Activated naive CD4-positive, alpha-beta T cell treated with anti-CD3 and anti-CD28 coated beads for 36 hours (primary cell): Measurements from ENCODE around the gene PIAS1. TPM values are rescaled to one million over a fixed set of nuclear protein-coding genes. Genes with fewer than 3 reads are reported as not detected.

Experiments
- CTCF ChIA-PET: fragments of 350-600 bp; sonication (Branson Sonifier 250); formaldehyde crosslinking; loops from one replicate; lab custom pipeline; 2021; ENCODE audit warnings: antibody characterized with exemption; lab: Charles Lee
- DNase-seq: peaks from one replicate; pipeline ENCODE4 v3.0.0-alpha.2; 2020
- H3K27ac Mint-ChIP-seq: one replicate; pipeline ENCODE4 v1.8.0; 2021; ENCODE audit warnings: mild to moderate bottlenecking, mixed read lengths
- H3K27me3 Mint-ChIP-seq: one replicate; pipeline ENCODE4 v1.8.0; 2021; ENCODE audit warnings: low read depth, mixed read lengths
- H3K36me3 Mint-ChIP-seq: one replicate; pipeline ENCODE4 v1.8.0; 2021; ENCODE audit warnings: low read depth, mixed read lengths
- H3K4me1 Mint-ChIP-seq: one replicate; pipeline ENCODE4 v1.8.0; 2021; ENCODE audit warnings: low read depth, mixed read lengths
- H3K4me3 Mint-ChIP-seq: one replicate; pipeline ENCODE4 v1.8.0; 2021; ENCODE audit warnings: mild to moderate bottlenecking, moderate library complexity, mixed read lengths
- H3K9me3 Mint-ChIP-seq: one replicate; pipeline ENCODE4 v1.8.0; 2021; ENCODE audit warnings: mixed read lengths
- intact Hi-C: fragments of 100-400 bp; cut with micrococcal nuclease; formaldehyde crosslinking; loops from one replicate; pipeline ENCODE4 v1.15.1; 2023
- total RNA-seq, 2 experiments: library from RNA; stranded (reverse); gene quantifications; one replicate each; pipeline ENCODE4 v1.2.3, GENCODE V29; 2021

The PIAS1 gene
- total RNA-seq, 2 experiments from 2014 or later = 29.8 to 33.4 TPM

DNA sequence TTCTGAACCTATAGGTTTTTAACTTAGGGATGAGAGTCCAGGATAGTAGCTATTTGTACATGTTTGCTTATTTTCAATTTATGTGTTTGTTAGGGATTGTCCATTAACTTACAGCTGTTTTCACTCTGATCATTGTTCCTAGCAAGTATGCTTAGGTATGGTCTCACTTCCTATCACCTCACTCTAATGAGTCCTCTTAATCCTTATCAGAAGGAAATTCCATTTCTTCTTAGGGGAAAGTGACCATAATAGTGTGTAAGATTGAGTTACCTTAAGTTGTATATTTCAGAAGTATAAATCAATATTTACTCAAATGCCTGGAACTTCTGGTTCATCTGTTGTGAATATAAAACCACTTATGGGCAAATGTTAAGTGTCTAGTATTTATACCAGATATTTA is 53.0 kb downstream of the PIAS1 start:
- H3K4me1 Mint-ChIP-seq = peaks cover 38% of the 10 kb centered on the region
- intact Hi-C loops = no loop called here
- H3K4me3 Mint-ChIP-seq = no peak overlapping the region
- H3K27ac Mint-ChIP-seq = no peak overlapping the region
- CTCF ChIA-PET = no interaction called here
- DNase-seq = no peak
- no peaks in the 10 kb centered on the region for H3K27me3 Mint-ChIP-seq
- peaks cover 26% of the 10 kb centered on the region for H3K36me3 Mint-ChIP-seq
- peaks cover 6% of the 10 kb centered on the region for H3K9me3 Mint-ChIP-seq

GRCh38 chr15:68112706-68113105 is 58.6 kb downstream of the PIAS1 start:
- H3K9me3 Mint-ChIP-seq = peaks cover 2% of the 10 kb centered on the region
- H3K36me3 Mint-ChIP-seq = peaks cover 10% of the 10 kb centered on the region
- H3K27me3 Mint-ChIP-seq = no peaks in the 10 kb centered on the region
- CTCF ChIA-PET = interaction anchor here (0.5 to 0.6 kb wide), 2 partner anchors 14 to 67 kb away, joined by 3 to 4 read pairs; no protein-coding TSS in a partner anchor
- no peak overlapping the region for H3K27ac Mint-ChIP-seq
- DNase-seq = no peak
- no peak overlapping the region for H3K4me3 Mint-ChIP-seq
- intact Hi-C loops = loop anchor here (5.0 kb wide), 1 partner anchor 55 kb away; no protein-coding TSS in a partner anchor
- H3K4me1 Mint-ChIP-seq = peaks cover 73% of the 10 kb centered on the region

GRCh38 chr15:68113273-68113672 is 59.2 kb downstream of the PIAS1 start:
- peaks cover 11% of the 10 kb centered on the region for H3K36me3 Mint-ChIP-seq
- DNase-seq = no peak
- CTCF ChIA-PET = interaction anchor here (0.5 to 0.7 kb wide), 3 partner anchors 13 to 86 kb away, joined by 3 to 4 read pairs (median 3); no protein-coding TSS in a partner anchor
- H3K27me3 Mint-ChIP-seq = no peaks in the 10 kb centered on the region
- intact Hi-C loops = loop anchor here (5.0 kb wide), 1 partner anchor 56 kb away; no protein-coding TSS in a partner anchor
- H3K9me3 Mint-ChIP-seq = peaks cover 2% of the 10 kb centered on the region
- H3K4me3 Mint-ChIP-seq = no peak overlapping the region
- peaks cover 72% of the 10 kb centered on the region for H3K4me1 Mint-ChIP-seq
- peak overlapping the region; percentile 52 for H3K27ac Mint-ChIP-seq

DNA sequence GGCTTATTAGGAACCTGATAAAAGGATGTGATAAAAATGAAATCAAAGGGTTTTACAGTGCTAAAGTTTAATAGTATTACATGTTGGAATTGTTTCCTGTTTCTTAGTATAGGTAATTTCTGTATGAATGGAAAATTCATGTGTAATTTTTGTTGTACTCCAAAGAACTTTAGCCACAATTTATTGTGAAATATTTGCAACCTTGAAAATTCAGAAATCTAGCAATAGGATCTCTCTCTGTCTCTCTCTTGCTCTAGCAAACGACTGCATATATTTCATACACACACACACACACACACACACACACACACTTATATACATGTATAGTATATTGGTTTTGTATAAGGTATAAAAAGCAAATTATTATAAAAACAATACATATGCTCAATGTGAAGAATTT is 59.6 kb downstream of the PIAS1 start:
- CTCF ChIA-PET = interaction anchor here (0.7 kb wide), 1 partner anchor 85 kb away, joined by 3 read pairs; no protein-coding TSS in a partner anchor

GRCh38 chr15:68114356-68114755 is 60.2 kb downstream of the PIAS1 start:
- peak overlapping the region; percentile 9 for H3K4me3 Mint-ChIP-seq
- no peak for DNase-seq
- CTCF ChIA-PET = interaction anchor here (0.6 kb wide), 1 partner anchor 116 kb away, joined by 4 read pairs; no protein-coding TSS in a partner anchor
- H3K36me3 Mint-ChIP-seq = peaks cover 17% of the 10 kb centered on the region
- no peaks in the 10 kb centered on the region for H3K27me3 Mint-ChIP-seq
- H3K27ac Mint-ChIP-seq = no peak overlapping the region
- intact Hi-C loops = loop anchor here (5.0 kb wide), 1 partner anchor 57 kb away; no protein-coding TSS in a partner anchor
- peaks cover 69% of the 10 kb centered on the region for H3K4me1 Mint-ChIP-seq
- peaks cover 2% of the 10 kb centered on the region for H3K9me3 Mint-ChIP-seq

More for the DNA sequence above, 59.6 kb downstream of the PIAS1 start:
- Mint-ChIP-seq H3K4me1 (peaks cover 72% of the 10 kb centered on the region), H3K27ac (peak overlapping the region; percentile 52), H3K27me3 (no peaks in the 10 kb centered on the region), H3K4me3 (no peak overlapping the region), H3K9me3 (peaks cover 2% of the 10 kb centered on the region), H3K36me3 (peaks cover 16% of the 10 kb centered on the region)
- DNase-seq = no peak
- intact Hi-C loops = loop anchor here (5.0 kb wide), 1 partner anchor 56 kb away; no protein-coding TSS in a partner anchor

- Mint-ChIP-seq H3K36me3 (peaks cover 22% of the 10 kb centered on the region), H3K27ac (no peak overlapping the region), H3K4me3 (peak overlapping the region; percentile 25), H3K9me3 (peaks cover 2% of the 10 kb centered on the region), H3K4me1 (peaks cover 72% of the 10 kb centered on the region), H3K27me3 (no peaks in the 10 kb centered on the region)
- intact Hi-C loops = loop anchor here (5.0 kb wide), 1 partner anchor 58 kb away; no protein-coding TSS in a partner anchor
- CTCF ChIA-PET = no interaction called here
- DNase-seq = no peak
Observed at GRCh38 chr15:68114840-68115239, 60.7 kb downstream of the PIAS1 start.

DNA sequence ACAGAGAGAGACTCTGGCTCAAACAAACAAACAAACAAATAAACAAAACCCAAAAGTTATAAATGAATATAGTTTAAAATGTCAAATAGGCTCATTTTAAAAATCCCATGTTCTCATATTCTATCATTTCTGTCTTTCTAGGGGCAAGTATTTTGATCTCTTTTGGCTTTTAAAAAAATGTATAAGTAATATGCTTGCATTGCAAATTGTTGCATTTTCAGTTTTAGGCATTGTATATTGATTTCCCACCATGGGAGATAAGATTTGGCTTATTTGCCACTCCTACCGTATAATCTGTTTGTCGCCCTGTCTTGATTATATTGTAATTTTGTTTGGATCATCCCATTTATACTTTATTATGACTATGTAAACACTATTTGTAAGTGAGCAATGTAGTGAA is 70.6 kb downstream of the PIAS1 start:
- H3K4me3 Mint-ChIP-seq = no peak overlapping the region
- no peaks in the 10 kb centered on the region for H3K27me3 Mint-ChIP-seq
- peaks cover 21% of the 10 kb centered on the region for H3K36me3 Mint-ChIP-seq
- peaks cover 17% of the 10 kb centered on the region for H3K4me1 Mint-ChIP-seq
- DNase-seq = no peak
- H3K27ac Mint-ChIP-seq = no peak overlapping the region
- CTCF ChIA-PET = no interaction called here
- intact Hi-C loops = no loop called here
- peaks cover 5% of the 10 kb centered on the region for H3K9me3 Mint-ChIP-seq

- no peak for DNase-seq
- intact Hi-C loops = no loop called here
Observed at GRCh38 chr15:68126396-68126795, 72.3 kb downstream of the PIAS1 start.

DNA sequence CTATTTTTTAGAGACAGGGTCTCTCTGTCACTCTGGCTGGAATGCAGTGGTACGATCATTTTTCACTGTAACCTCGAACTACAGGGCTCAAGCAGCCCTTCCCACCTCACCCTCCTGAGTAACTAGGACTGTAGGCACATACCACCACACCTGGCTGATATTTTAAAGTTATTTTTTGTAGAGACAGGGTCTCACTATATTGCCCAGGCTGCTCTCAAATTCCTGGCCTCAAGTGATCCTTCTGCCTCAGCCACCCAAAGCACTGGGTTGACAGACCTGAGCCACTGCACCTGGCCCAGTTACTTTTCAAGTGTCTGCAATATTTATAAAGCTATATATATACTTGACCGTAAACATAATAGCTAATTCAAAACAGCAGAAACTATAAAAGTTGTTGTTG is 75.0 kb downstream of the PIAS1 start:
- peaks cover 5% of the 10 kb centered on the region for H3K36me3 Mint-ChIP-seq
- CTCF ChIA-PET = no interaction called here

More at GRCh38 chr15:68126396-68126795, 72.3 kb downstream of the PIAS1 start:
- Mint-ChIP-seq H3K4me3 (no peak overlapping the region), H3K36me3 (peaks cover 10% of the 10 kb centered on the region), H3K27ac (no peak overlapping the region), H3K4me1 (peaks cover 17% of the 10 kb centered on the region), H3K27me3 (no peaks in the 10 kb centered on the region), H3K9me3 (peaks cover under 1% of the 10 kb centered on the region)
- CTCF ChIA-PET = interaction anchor here (0.6 to 1.5 kb wide), 3 partner anchors 14 to 68 kb away, joined by 3 to 4 read pairs (median 3); no protein-coding TSS in a partner anchor

DNA sequence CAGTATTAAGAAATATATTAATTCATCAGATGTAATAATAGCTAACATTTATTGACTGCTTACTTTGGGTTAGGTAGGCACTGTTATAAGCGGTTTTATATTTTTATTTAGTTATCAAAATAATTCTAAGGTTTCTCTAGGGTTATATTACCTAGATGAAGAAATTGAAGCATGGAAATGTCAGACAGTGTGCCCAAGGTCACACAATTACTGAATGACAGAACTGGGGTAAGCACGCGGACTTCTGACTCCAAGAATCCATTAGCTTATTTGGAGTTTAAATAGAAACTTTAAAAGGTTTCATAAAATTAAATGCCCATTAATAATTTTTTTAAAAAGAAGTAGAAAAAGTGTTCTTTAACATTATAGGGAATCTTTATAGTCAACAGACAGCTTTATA is 76.7 kb downstream of the PIAS1 start:
- Mint-ChIP-seq H3K4me3 (no peak overlapping the region), H3K27ac (no peak overlapping the region), H3K9me3 (no peaks in the 10 kb centered on the region), H3K36me3 (no peaks in the 10 kb centered on the region), H3K27me3 (no peaks in the 10 kb centered on the region), H3K4me1 (peaks cover 8% of the 10 kb centered on the region)
- intact Hi-C loops = no loop called here
- CTCF ChIA-PET = interaction anchor here (0.6 to 0.8 kb wide), 2 partner anchors 22 to 64 kb away, joined by 3 to 6 read pairs; no protein-coding TSS in a partner anchor
- DNase-seq = no peak

More for the DNA sequence above, 75.0 kb downstream of the PIAS1 start:
- DNase-seq = no peak
- intact Hi-C loops = no loop called here
- Mint-ChIP-seq H3K9me3 (no peaks in the 10 kb centered on the region), H3K27me3 (no peaks in the 10 kb centered on the region), H3K27ac (no peak overlapping the region), H3K4me1 (peaks cover 14% of the 10 kb centered on the region), H3K4me3 (no peak overlapping the region)

DNA sequence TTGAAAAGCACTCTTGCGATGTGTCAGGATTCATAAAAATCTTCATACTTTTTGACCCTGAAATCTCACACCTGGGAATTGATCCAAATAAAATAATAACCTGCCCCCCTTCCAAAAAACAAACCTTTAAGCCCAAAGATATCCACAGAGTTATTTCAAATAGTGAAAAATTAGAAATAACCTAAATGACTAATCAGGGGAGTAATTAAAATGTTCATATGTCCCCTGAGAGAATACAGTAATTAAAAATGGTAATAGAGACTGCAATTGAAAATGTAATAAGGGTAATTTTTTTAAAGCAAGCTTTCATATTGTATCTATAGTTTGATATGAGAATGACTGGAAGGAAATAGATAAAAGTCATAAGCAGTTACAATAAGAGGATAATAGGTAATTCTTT is 83.0 kb downstream of the PIAS1 start:
- intact Hi-C loops = no loop called here
- Mint-ChIP-seq H3K27me3 (no peaks in the 10 kb centered on the region), H3K9me3 (no peaks in the 10 kb centered on the region), H3K27ac (no peak overlapping the region), H3K36me3 (peaks cover 3% of the 10 kb centered on the region), H3K4me1 (peaks cover 23% of the 10 kb centered on the region), H3K4me3 (no peak overlapping the region)
- CTCF ChIA-PET = interaction anchor here (0.7 to 1.3 kb wide), 2 partner anchors 17 to 38 kb away, joined by 3 to 4 read pairs; no protein-coding TSS in a partner anchor
- no peak for DNase-seq

GRCh38 chr15:68143129-68143528 is 89.0 kb downstream of the PIAS1 start:
- no peak overlapping the region for H3K4me3 Mint-ChIP-seq
- no peaks in the 10 kb centered on the region for H3K9me3 Mint-ChIP-seq
- CTCF ChIA-PET = no interaction called here
- intact Hi-C loops = no loop called here
- peaks cover 11% of the 10 kb centered on the region for H3K36me3 Mint-ChIP-seq
- peaks cover 20% of the 10 kb centered on the region for H3K4me1 Mint-ChIP-seq
- H3K27ac Mint-ChIP-seq = no peak overlapping the region
- no peak for DNase-seq
- no peaks in the 10 kb centered on the region for H3K27me3 Mint-ChIP-seq

GRCh38 chr15:68143785-68144184 is 89.7 kb downstream of the PIAS1 start:
- no peak for DNase-seq
- H3K27me3 Mint-ChIP-seq = no peaks in the 10 kb centered on the region
- peaks cover 11% of the 10 kb centered on the region for H3K36me3 Mint-ChIP-seq
- intact Hi-C loops = no loop called here
- no peak overlapping the region for H3K4me3 Mint-ChIP-seq
- H3K9me3 Mint-ChIP-seq = no peaks in the 10 kb centered on the region
- H3K4me1 Mint-ChIP-seq = peaks cover 20% of the 10 kb centered on the region
- H3K27ac Mint-ChIP-seq = no peak overlapping the region
- CTCF ChIA-PET = no interaction called here
